ENCODE measurements around the gene URGCP.

URGCP gene

DNA sequence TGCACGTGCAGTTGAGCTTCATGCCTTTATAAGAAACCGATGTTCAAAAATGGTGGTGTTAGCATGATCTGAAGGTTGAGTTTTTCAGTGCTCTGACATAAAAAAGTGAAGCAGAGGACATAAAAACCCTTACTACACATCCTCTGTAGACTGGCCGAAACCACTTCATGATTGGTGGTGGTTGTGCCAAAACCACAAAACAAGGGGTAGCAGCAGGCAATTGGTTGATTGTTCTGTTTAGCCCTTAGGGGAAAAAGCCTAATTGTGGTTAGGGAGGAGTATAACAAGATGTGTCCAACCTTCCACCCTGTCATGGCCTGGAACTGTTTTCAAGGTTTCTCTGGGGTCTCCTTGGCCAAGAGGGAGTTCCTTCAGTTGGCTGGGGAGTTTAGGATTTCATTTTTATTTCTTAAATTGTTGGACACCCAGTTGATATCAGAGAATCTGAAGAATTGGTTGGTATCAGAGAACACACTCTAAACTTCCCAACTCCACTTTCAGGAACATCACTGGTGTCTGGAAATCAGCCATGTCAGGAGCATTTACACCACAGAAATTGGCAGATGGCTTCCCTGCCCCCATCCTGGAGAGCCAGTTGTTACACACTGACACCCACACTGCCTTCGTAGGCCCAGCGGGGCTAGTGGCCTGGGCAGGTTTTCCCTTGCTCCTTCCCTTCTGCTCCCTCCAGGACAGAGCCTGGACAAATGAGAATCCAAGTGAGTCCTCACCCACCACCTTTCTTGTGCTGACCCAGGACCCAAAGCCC is 55.9 kb downstream of the URGCP start:
- no peaks in the 10 kb centered on the region for H3K9me3 ChIP-seq (ENCODE audit: insufficient read depth, low read length, severe bottlenecking)

GRCh38 chr7:43849047-43849446 is 57.3 kb downstream of the URGCP start:
- Histone ChIP-seq H3K27me3 (ENCODE audit: insufficient read depth, low read length, poor library complexity) (no peaks in the 10 kb centered on the region), H3K4me3 (ENCODE audit: low read depth in 1 of 2, low read length in 2 of 2) (no peak overlapping the region), H3K4me1 (ENCODE audit: insufficient read depth, low read length) (no peaks in the 10 kb centered on the region), H3K9me3 (ENCODE audit: insufficient read depth, low read length, severe bottlenecking) (no peaks in the 10 kb centered on the region), H3K36me3 (ENCODE audit: insufficient read depth, low read length) (no peaks in the 10 kb centered on the region), H3K79me2 (ENCODE audit: insufficient read depth, low read length) (no peaks in the 10 kb centered on the region), H3K9ac (ENCODE audit: low read depth, low read length) (no peak overlapping the region), H2AFZ (ENCODE audit: low read depth, low read length) (no peak overlapping the region), H3K27ac (ENCODE audit: low read length) (no peak overlapping the region), H3K4me2 (ENCODE audit: insufficient read depth, low read length) (no peak overlapping the region), H4K20me1 (ENCODE audit: insufficient read depth, low read length) (no peaks in the 10 kb centered on the region)
- TF ChIP-seq CTCF (IDR thresholded peaks at IDR 0.05; ENCODE audit: borderline replicate concordance, extremely low read depth, low read length, poor library complexity, severe bottlenecking): no peak
- TF ChIP-seq EZH2 (IDR thresholded peaks at IDR 0.05; ENCODE audit: borderline replicate concordance, low read depth, low read length, severe bottlenecking): no peak
- no peak for ATAC-seq (ENCODE audit: insufficient read depth, low read depth)
- DNase-seq: no peak

More for the DNA sequence above, 55.9 kb downstream of the URGCP start:
- Histone ChIP-seq H2AFZ (ENCODE audit: low read depth, low read length) (no peak overlapping the region), H3K79me2 (ENCODE audit: insufficient read depth, low read length) (no peaks in the 10 kb centered on the region), H4K20me1 (ENCODE audit: insufficient read depth, low read length) (no peaks in the 10 kb centered on the region), H3K27me3 (ENCODE audit: insufficient read depth, low read length, poor library complexity) (no peaks in the 10 kb centered on the region), H3K9ac (ENCODE audit: low read depth, low read length) (no peak overlapping the region), H3K27ac (ENCODE audit: low read length) (no peak overlapping the region), H3K4me3 (ENCODE audit: low read depth in 1 of 2, low read length in 2 of 2) (no peak overlapping the region), H3K4me1 (ENCODE audit: insufficient read depth, low read length) (no peaks in the 10 kb centered on the region), H3K36me3 (ENCODE audit: insufficient read depth, low read length) (no peaks in the 10 kb centered on the region), H3K4me2 (ENCODE audit: insufficient read depth, low read length) (no peak overlapping the region)
- no peak for TF ChIP-seq CTCF (IDR thresholded peaks at IDR 0.05; ENCODE audit: borderline replicate concordance, extremely low read depth, low read length, poor library complexity, severe bottlenecking)
- TF ChIP-seq EZH2 (IDR thresholded peaks at IDR 0.05; ENCODE audit: borderline replicate concordance, low read depth, low read length, severe bottlenecking): no peak
- DNase-seq (no peak), ATAC-seq (ENCODE audit: insufficient read depth, low read depth) (no peak)

GRCh38 chr7:43847496-43847895 is 58.9 kb downstream of the URGCP start:
- Histone ChIP-seq H3K4me1 (ENCODE audit: insufficient read depth, low read length) (no peaks in the 10 kb centered on the region), H4K20me1 (ENCODE audit: insufficient read depth, low read length) (no peaks in the 10 kb centered on the region), H3K4me3 (ENCODE audit: low read depth in 1 of 2, low read length in 2 of 2) (no peak overlapping the region), H3K9ac (ENCODE audit: low read depth, low read length) (no peak overlapping the region), H2AFZ (ENCODE audit: low read depth, low read length) (no peak overlapping the region), H3K9me3 (ENCODE audit: insufficient read depth, low read length, severe bottlenecking) (no peaks in the 10 kb centered on the region), H3K4me2 (ENCODE audit: insufficient read depth, low read length) (no peak overlapping the region), H3K27ac (ENCODE audit: low read length) (no peak overlapping the region), H3K79me2 (ENCODE audit: insufficient read depth, low read length) (no peaks in the 10 kb centered on the region), H3K36me3 (ENCODE audit: insufficient read depth, low read length) (no peaks in the 10 kb centered on the region), H3K27me3 (ENCODE audit: insufficient read depth, low read length, poor library complexity) (no peaks in the 10 kb centered on the region)
- TF ChIP-seq CTCF (IDR thresholded peaks at IDR 0.05; ENCODE audit: borderline replicate concordance, extremely low read depth, low read length, poor library complexity, severe bottlenecking): no peak
- TF ChIP-seq EZH2 (IDR thresholded peaks at IDR 0.05; ENCODE audit: borderline replicate concordance, low read depth, low read length, severe bottlenecking): no peak
- ATAC-seq (ENCODE audit: insufficient read depth, low read depth) (no peak), DNase-seq (no peak)
